T-helper 17 cell (primary cell): Measurements from ENCODE around the gene SLC17A9. TPM values are rescaled to one million over a fixed set of nuclear protein-coding genes. Genes with fewer than 3 reads are reported as not detected.

Experiments used
- ATAC-seq: fragments of 150-1000 bp; cut with Tn5 transposase; 2 replicates; pipeline ENCODE4 v1.10.0; 2021; ENCODE audit warnings: mild to moderate bottlenecking, moderate library complexity
- DNase-seq, 3 donors: peaks; one replicate each; pipeline versions ENCODE4 v3.0.0 to v3.0.0-alpha.2; 2020 to 2021
- H3K9me3 ChIP-seq: one replicate; pipeline ENCODE4 v1.7.0; 2013; ENCODE audit warnings: low read length, mild to moderate bottlenecking; ENCODE audit not compliant: control insufficient read depth, poor library complexity, severe bottlenecking
- H3K27ac Mint-ChIP-seq: one replicate; pipeline ENCODE4 v1.8.0; 2022; ENCODE audit warnings: mild to moderate bottlenecking, moderate library complexity, mixed read lengths
- H3K27me3 Mint-ChIP-seq: one replicate; pipeline ENCODE4 v1.8.0; 2022; ENCODE audit warnings: mixed read lengths
- H3K36me3 Mint-ChIP-seq: one replicate; pipeline ENCODE4 v1.8.0; 2022; ENCODE audit warnings: low read depth, mixed read lengths
- H3K4me1 Mint-ChIP-seq: one replicate; pipeline ENCODE4 v1.8.0; 2022; ENCODE audit warnings: mild to moderate bottlenecking, mixed read lengths
- H3K4me3 Mint-ChIP-seq: one replicate; pipeline ENCODE4 v1.8.0; 2022; ENCODE audit warnings: mild to moderate bottlenecking, moderate library complexity, mixed read lengths
- total RNA-seq, 4 donors: library from RNA in 2 of 4; stranded (reverse) in 2 of 4; gene quantifications; one replicate each; pipeline ENCODE4 v1.2.3 and lab custom pipeline; 2022 to 2026

The SLC17A9 gene
- total RNA-seq, 2 donors from 2014 or later = 0.89 to 2.4 TPM

- no peak for ATAC-seq
- peaks cover 2% of the 10 kb centered on the region for H3K36me3 Mint-ChIP-seq
- no peak overlapping the region for H3K4me3 Mint-ChIP-seq
- H3K27me3 Mint-ChIP-seq = peaks cover 93% of the 10 kb centered on the region
- H3K4me1 Mint-ChIP-seq = peaks cover 5% of the 10 kb centered on the region
- no peaks in the 10 kb centered on the region for H3K9me3 ChIP-seq
- DNase-seq = no peak
- H3K27ac Mint-ChIP-seq = no peak overlapping the region
These were observed 47.1 kb downstream of the SLC17A9 start for GRCh38 chr20:62999580-62999979.

- Mint-ChIP-seq H3K4me1 (peaks cover 6% of the 10 kb centered on the region), H3K4me3 (no peak overlapping the region), H3K27me3 (peaks cover 89% of the 10 kb centered on the region), H3K36me3 (peaks cover 2% of the 10 kb centered on the region), H3K27ac (no peak overlapping the region)
- DNase-seq (no peak), ATAC-seq (no peak)
- H3K9me3 ChIP-seq = no peaks in the 10 kb centered on the region
These were observed 47.5 kb downstream of the SLC17A9 start for GRCh38 chr20:63000036-63000435.

- Mint-ChIP-seq H3K36me3 (peaks cover 2% of the 10 kb centered on the region), H3K27ac (no peak overlapping the region), H3K27me3 (peaks cover 85% of the 10 kb centered on the region), H3K4me3 (no peak overlapping the region), H3K4me1 (peaks cover 7% of the 10 kb centered on the region)
- no peak for ATAC-seq
- no peaks in the 10 kb centered on the region for H3K9me3 ChIP-seq
- no peak for DNase-seq
These were observed 48.4 kb downstream of the SLC17A9 start for GRCh38 chr20:63000958-63001357.

- no peak overlapping the region for H3K4me3 Mint-ChIP-seq
- peaks cover 7% of the 10 kb centered on the region for H3K4me1 Mint-ChIP-seq
- ATAC-seq (no peak), DNase-seq (no peak)
- H3K27me3 Mint-ChIP-seq = peaks cover 76% of the 10 kb centered on the region
- H3K9me3 ChIP-seq = no peaks in the 10 kb centered on the region
- peaks cover 2% of the 10 kb centered on the region for H3K36me3 Mint-ChIP-seq
- no peak overlapping the region for H3K27ac Mint-ChIP-seq
These were observed 50.0 kb downstream of the SLC17A9 start for GRCh38 chr20:63002511-63002910.

GRCh38 chr20:63003546-63003945 is 51.0 kb downstream of the SLC17A9 start:
- Mint-ChIP-seq H3K4me3 (no peak overlapping the region), H3K27me3 (peaks cover 75% of the 10 kb centered on the region), H3K4me1 (peaks cover 6% of the 10 kb centered on the region), H3K27ac (no peak overlapping the region), H3K36me3 (peaks cover under 1% of the 10 kb centered on the region)
- no peak for ATAC-seq
- H3K9me3 ChIP-seq = no peaks in the 10 kb centered on the region
- no peak for DNase-seq

GRCh38 chr20:63004607-63005364 is 52.3 kb downstream of the SLC17A9 start:
- Mint-ChIP-seq H3K27me3 (peaks cover 70% of the 10 kb centered on the region), H3K4me1 (peaks cover 13% of the 10 kb centered on the region), H3K36me3 (no peaks in the 10 kb centered on the region), H3K4me3 (peak overlapping the region; percentile 69), H3K27ac (no peak overlapping the region)
- no peaks in the 10 kb centered on the region for H3K9me3 ChIP-seq
- DNase-seq (no peak), ATAC-seq (no peak)

GRCh38 chr20:63005365-63005861 is 52.9 kb downstream of the SLC17A9 start:
- no peaks in the 10 kb centered on the region for H3K36me3 Mint-ChIP-seq
- no peak for ATAC-seq

GRCh38 chr20:63005862-63006539 is 53.5 kb downstream of the SLC17A9 start:
- H3K9me3 ChIP-seq = no peaks in the 10 kb centered on the region
- Mint-ChIP-seq H3K27me3 (peaks cover 58% of the 10 kb centered on the region), H3K4me3 (peak overlapping the region; percentile 47), H3K4me1 (peaks cover 21% of the 10 kb centered on the region), H3K27ac (no peak overlapping the region), H3K36me3 (no peaks in the 10 kb centered on the region)
- DNase-seq (no peak), ATAC-seq (no peak)

More at GRCh38 chr20:63005365-63005861, 52.9 kb downstream of the SLC17A9 start:
- H3K4me3 Mint-ChIP-seq = peak overlapping the region; percentile 50
- H3K9me3 ChIP-seq = no peaks in the 10 kb centered on the region
- no peak overlapping the region for H3K27ac Mint-ChIP-seq
- peaks cover 20% of the 10 kb centered on the region for H3K4me1 Mint-ChIP-seq
- peaks cover 64% of the 10 kb centered on the region for H3K27me3 Mint-ChIP-seq
- no peak for DNase-seq

GRCh38 chr20:63006540-63007359 is 54.2 kb downstream of the SLC17A9 start, which contains the start of gene BHLHE23:
BHLHE23 (minus strand) TSS chr20:63006964; CDS start chr20:63006774, 190 bp downstream.
- Mint-ChIP-seq H3K27ac (no peak within 1 kb of the TSS), H3K4me3 (peak within 1 kb of the TSS; percentile 47), H3K4me1 (peaks cover 21% of the 10 kb centered on the region), H3K36me3 (no peaks in the 10 kb centered on the region), H3K27me3 (peaks cover 50% of the 10 kb centered on the region)
- ATAC-seq = no peak
- H3K9me3 ChIP-seq = no peaks in the 10 kb centered on the region
- DNase-seq = no peak

GRCh38 chr20:63007360-63007645 is 54.8 kb downstream of the SLC17A9 start:
- H3K9me3 ChIP-seq = no peaks in the 10 kb centered on the region
- H3K36me3 Mint-ChIP-seq = no peaks in the 10 kb centered on the region
- no peak overlapping the region for H3K27ac Mint-ChIP-seq
- no peak for ATAC-seq
- peaks cover 46% of the 10 kb centered on the region for H3K27me3 Mint-ChIP-seq
- peak overlapping the region; percentile 5 for H3K4me3 Mint-ChIP-seq
- peaks cover 21% of the 10 kb centered on the region for H3K4me1 Mint-ChIP-seq
- no peak for DNase-seq

- Mint-ChIP-seq H3K27ac (no peak overlapping the region), H3K36me3 (no peaks in the 10 kb centered on the region), H3K27me3 (peaks cover 46% of the 10 kb centered on the region), H3K4me1 (peaks cover 21% of the 10 kb centered on the region), H3K4me3 (peak overlapping the region; percentile 73)
- ATAC-seq (no peak), DNase-seq (no peak)
- no peaks in the 10 kb centered on the region for H3K9me3 ChIP-seq
These were observed 55.4 kb downstream of the SLC17A9 start for GRCh38 chr20:63007646-63008488.

- Mint-ChIP-seq H3K4me3 (peak overlapping the region; percentile 73), H3K4me1 (peaks cover 21% of the 10 kb centered on the region), H3K36me3 (no peaks in the 10 kb centered on the region), H3K27me3 (peaks cover 40% of the 10 kb centered on the region), H3K27ac (peak overlapping the region; percentile 60)
- ATAC-seq (no peak), DNase-seq (no peak)
- H3K9me3 ChIP-seq = peaks cover 1% of the 10 kb centered on the region
These were observed 56.1 kb downstream of the SLC17A9 start for GRCh38 chr20:63008541-63009044.
